ENCODE results near the gene MST1R.

MST1R gene

GRCh38 chr3:49876567-49876966 lies 27.1 kb downstream of the MST1R start:
- DNase-seq (ENCODE audit: low spot score): no peak

GRCh38 chr3:49873623-49874022 lies 30.1 kb downstream of the MST1R start:
- no peak for DNase-seq (ENCODE audit: low spot score)

GRCh38 chr3:49872801-49873281 lies 30.8 kb downstream of the MST1R start:
- DNase-seq (ENCODE audit: low spot score): peak; percentile 25

GRCh38 chr3:49871531-49872153 lies 32.0 kb downstream of the MST1R start:
- DNase-seq (ENCODE audit: low spot score): no peak

GRCh38 chr3:49869525-49870126 lies 34.0 kb downstream of the MST1R start, which contains the start of gene CAMKV:
Gene CAMKV, minus strand, starts transcription at chr3:49869906. Its CDS starts 7,518 bp downstream, at chr3:49862388.
- DNase-seq (ENCODE audit: low spot score): no peak

GRCh38 chr3:49868862-49869466 lies 34.7 kb downstream of the MST1R start:
- DNase-seq (ENCODE audit: low spot score): no peak

- DNase-seq (ENCODE audit: low spot score): no peak
Measured at GRCh38 chr3:49867871-49868321, 35.8 kb downstream of the MST1R start.

- DNase-seq (ENCODE audit: low spot score): no peak
Measured at GRCh38 chr3:49867400-49867799, 36.3 kb downstream of the MST1R start.

- no peak for DNase-seq (ENCODE audit: low spot score)
Measured at GRCh38 chr3:49865198-49865784, 38.4 kb downstream of the MST1R start.

- DNase-seq (ENCODE audit: low spot score): no peak
Measured at GRCh38 chr3:49864505-49864904, 39.2 kb downstream of the MST1R start.

- DNase-seq (ENCODE audit: low spot score): no peak
Measured at GRCh38 chr3:49859576-49860305, 43.9 kb downstream of the MST1R start.

- DNase-seq (ENCODE audit: low spot score): peak; percentile 100
Measured at GRCh38 chr3:49856181-49857005, 47.3 kb downstream of the MST1R start, which contains the start of gene TRAIP. Gene TRAIP, minus strand, starts transcription at chr3:49856564. Its CDS starts 111 bp downstream, at chr3:49856453.

GRCh38 chr3:49855662-49856061 lies 48.0 kb downstream of the MST1R start:
- no peak for DNase-seq (ENCODE audit: low spot score)

- no peak for DNase-seq (ENCODE audit: low spot score)
Measured at GRCh38 chr3:49845694-49846093, 58.0 kb downstream of the MST1R start.

- no peak for DNase-seq (ENCODE audit: low spot score)
Measured at GRCh38 chr3:49844464-49845183, 59.0 kb downstream of the MST1R start.

- DNase-seq (ENCODE audit: low spot score): no peak
Measured at GRCh38 chr3:49842843-49843517, 60.7 kb downstream of the MST1R start.

- DNase-seq (ENCODE audit: low spot score): no peak
Measured at GRCh38 chr3:49841806-49842205, 61.9 kb downstream of the MST1R start.

GRCh38 chr3:49841126-49841696 lies 62.5 kb downstream of the MST1R start:
- DNase-seq (ENCODE audit: low spot score): no peak

GRCh38 chr3:49840388-49840787 lies 63.3 kb downstream of the MST1R start:
- DNase-seq (ENCODE audit: low spot score): no peak

Measured in COLO829 (cell line).